ENCODE measurements around the gene DIP2B. TPM values are rescaled to one million over a fixed set of nuclear protein-coding genes. Genes with fewer than 3 reads are reported as not detected.

Gene DIP2B
- total and polyA plus RNA-seq, 2 of the 13 experiments (the other 11 are each of a cell fraction or from before 2014, with no cell fraction given), result 32.1 to 35.8 TPM

DNA sequence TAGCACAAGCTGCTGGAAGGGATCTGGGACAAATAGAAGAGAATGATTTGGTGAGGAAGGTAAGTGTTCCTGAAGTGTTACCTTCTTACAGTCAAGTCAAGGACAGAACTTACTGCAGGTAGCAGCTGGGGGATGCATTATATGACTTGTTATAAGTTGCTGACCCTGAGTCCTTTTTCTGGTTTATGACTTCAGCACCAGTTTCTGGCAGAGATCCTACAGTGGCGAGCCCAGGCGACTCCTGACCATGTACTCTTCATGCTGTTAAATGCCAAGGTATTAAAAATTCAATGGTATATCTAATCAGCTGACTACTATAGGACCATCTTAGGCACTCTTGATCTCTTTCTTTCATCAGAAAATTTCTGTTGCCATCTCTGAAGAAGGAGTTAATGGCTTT, 214.0 kb downstream of the DIP2B start:
- no peaks in the 10 kb centered on the region for H3K9me3 ChIP-seq (ENCODE audit: low read length)
- DNase-seq (ENCODE audit: low spot score) (no peak), FAIRE-seq (no peak), ATAC-seq (no peak)
- H3K79me2 ChIP-seq (ENCODE audit: insufficient read depth, low read length), result no peaks in the 10 kb centered on the region
- H4K20me1 ChIP-seq (ENCODE audit: insufficient read depth, low read length), result no peaks in the 10 kb centered on the region
- ChIA-PET CTCF (ENCODE audit: low intra/inter-chr PET ratio, low total read pairs) (no interaction called here), POLR2A (no interaction called here)
- H3K27ac ChIP-seq (ENCODE audit: extremely low read length, insufficient read depth, low read length), result no peak overlapping the region
- H3K4me3 ChIP-seq (replicated peaks in 1 of 3; ENCODE audit: insufficient read depth in 1 of 3, low read depth in 2 of 3, low read length in 3 of 3), result no peak overlapping the region
- intact Hi-C loops (cut with micrococcal nuclease; ENCODE audit: unreplicated experiment), result no loop called here
- peaks cover 21 to 72% of the 10 kb centered on the region in 2 experiments for H3K36me3 ChIP-seq (replicated peaks in 1 of 2; ENCODE audit: control insufficient read depth in 1 of 2, insufficient read depth in 2 of 2, low read length in 2 of 2)
- no peaks in the 10 kb centered on the region for H3K4me1 ChIP-seq (ENCODE audit: insufficient read depth, low read length)
- H3K4me2 ChIP-seq (ENCODE audit: low read depth, low read length), result no peak overlapping the region
- H3K9ac ChIP-seq (ENCODE audit: insufficient read depth, low read depth, low read length), result no peak overlapping the region
- 87% methylated on average over 2 of the region's 2 CpGs for WGBS (ENCODE audit: low lambda C conversion rate)
- H2AFZ ChIP-seq (ENCODE audit: low read length), result no peak overlapping the region
- BruUV-seq (replicated peaks), result no TSS peak
- in situ Hi-C loops (cut with HindIII; ENCODE audit: extremely low pct_ligation_motif_present, low pct_unique_long_range_greater_than_20kb), result no loop called here
- TF ChIP-seq ZSCAN21 (CRISPR knock-in tag; IDR thresholded peaks at IDR 0.05; ENCODE audit: borderline replicate concordance), result no peak
- TF ChIP-seq CHD4 (IDR thresholded peaks at IDR 0.05; ENCODE audit: borderline replicate concordance, low read length), result no peak
- no peak for TF ChIP-seq SNRNP70 (IDR thresholded peaks at IDR 0.05; ENCODE audit: low read depth, low read length)
- no peak for TF ChIP-seq SATB2 (CRISPR knock-in tag; IDR thresholded peaks at IDR 0.05)
- TF ChIP-seq JUNB (CRISPR knock-in tag; IDR thresholded peaks at IDR 0.05; ENCODE audit: borderline replicate concordance), result no peak
- TF ChIP-seq ZNF318 (CRISPR knock-in tag; IDR thresholded peaks at IDR 0.05), result no peak
- no peak for TF ChIP-seq AKAP8 (CRISPR knock-in tag; IDR thresholded peaks at IDR 0.05)
- no peak for TF ChIP-seq CSRNP2 (CRISPR knock-in tag; conservative IDR thresholded peaks at IDR 0.05; ENCODE audit: low read depth)
- no peaks in the 10 kb centered on the region for H3K27me3 ChIP-seq (ENCODE audit: control insufficient read depth in 1 of 2, insufficient read depth in 2 of 2, low read length in 2 of 2)
